Measurements from ENCODE around the gene ANO1. TPM values are rescaled to one million over a fixed set of nuclear protein-coding genes. Genes with fewer than 3 reads are reported as not detected.

Gene ANO1
- total RNA-seq, 1 donor from 2014 or later, result 9.1 TPM

GRCh38 chr11:70145071-70145470 is 67.0 kb downstream of the ANO1 start:
- Mint-ChIP-seq H3K36me3 (ENCODE audit: insufficient read depth) (no peaks in the 10 kb centered on the region), H3K27me3 (peaks cover 40% of the 10 kb centered on the region), H3K4me3 (ENCODE audit: low read depth) (no peak overlapping the region), H3K27ac (no peak overlapping the region), H3K4me1 (ENCODE audit: low read depth) (peaks cover 26% of the 10 kb centered on the region), H3K9me3 (ENCODE audit: low read depth) (no peaks in the 10 kb centered on the region)
- TF ChIP-seq, protein P1, sequence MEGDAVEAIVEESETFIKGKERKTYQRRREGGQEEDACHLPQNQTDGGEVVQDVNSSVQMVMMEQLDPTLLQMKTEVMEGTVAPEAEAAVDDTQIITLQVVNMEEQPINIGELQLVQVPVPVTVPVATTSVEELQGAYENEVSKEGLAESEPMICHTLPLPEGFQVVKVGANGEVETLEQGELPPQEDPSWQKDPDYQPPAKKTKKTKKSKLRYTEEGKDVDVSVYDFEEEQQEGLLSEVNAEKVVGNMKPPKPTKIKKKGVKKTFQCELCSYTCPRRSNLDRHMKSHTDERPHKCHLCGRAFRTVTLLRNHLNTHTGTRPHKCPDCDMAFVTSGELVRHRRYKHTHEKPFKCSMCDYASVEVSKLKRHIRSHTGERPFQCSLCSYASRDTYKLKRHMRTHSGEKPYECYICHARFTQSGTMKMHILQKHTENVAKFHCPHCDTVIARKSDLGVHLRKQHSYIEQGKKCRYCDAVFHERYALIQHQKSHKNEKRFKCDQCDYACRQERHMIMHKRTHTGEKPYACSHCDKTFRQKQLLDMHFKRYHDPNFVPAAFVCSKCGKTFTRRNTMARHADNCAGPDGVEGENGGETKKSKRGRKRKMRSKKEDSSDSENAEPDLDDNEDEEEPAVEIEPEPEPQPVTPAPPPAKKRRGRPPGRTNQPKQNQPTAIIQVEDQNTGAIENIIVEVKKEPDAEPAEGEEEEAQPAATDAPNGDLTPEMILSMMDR (IDR thresholded peaks at IDR 0.05; ENCODE audit: unreplicated experiment), result no peak
- DNase-seq (ENCODE audit: low spot score, unreplicated experiment), result no peak

DNA sequence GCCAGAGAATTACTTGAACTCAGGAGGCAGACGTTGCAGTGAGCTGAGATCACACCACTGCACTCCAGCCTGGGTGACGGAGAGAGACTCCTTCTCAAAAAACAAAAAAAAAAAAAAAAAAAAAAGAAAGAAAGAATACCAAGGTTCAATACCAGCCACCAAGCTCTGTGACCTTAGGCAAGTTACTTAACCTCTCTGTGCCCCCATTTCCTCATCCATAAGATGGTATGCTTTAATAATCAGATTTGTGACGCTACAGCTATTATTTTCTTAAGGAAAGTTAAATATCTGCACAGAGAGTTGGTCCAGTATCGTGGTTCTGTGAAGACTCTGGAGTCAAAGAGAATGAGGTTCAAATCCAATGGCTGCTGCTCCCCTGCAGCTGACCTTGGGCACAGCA is 67.7 kb downstream of the ANO1 start:
- Mint-ChIP-seq H3K36me3 (ENCODE audit: insufficient read depth) (no peaks in the 10 kb centered on the region), H3K27me3 (peaks cover 40% of the 10 kb centered on the region), H3K27ac (no peak overlapping the region), H3K4me1 (ENCODE audit: low read depth) (peaks cover 19% of the 10 kb centered on the region), H3K4me3 (ENCODE audit: low read depth) (no peak overlapping the region), H3K9me3 (ENCODE audit: low read depth) (no peaks in the 10 kb centered on the region)
- no peak for DNase-seq (ENCODE audit: low spot score, unreplicated experiment)
- TF ChIP-seq, protein P1 (IDR thresholded peaks at IDR 0.05; ENCODE audit: unreplicated experiment), result no peak

DNA sequence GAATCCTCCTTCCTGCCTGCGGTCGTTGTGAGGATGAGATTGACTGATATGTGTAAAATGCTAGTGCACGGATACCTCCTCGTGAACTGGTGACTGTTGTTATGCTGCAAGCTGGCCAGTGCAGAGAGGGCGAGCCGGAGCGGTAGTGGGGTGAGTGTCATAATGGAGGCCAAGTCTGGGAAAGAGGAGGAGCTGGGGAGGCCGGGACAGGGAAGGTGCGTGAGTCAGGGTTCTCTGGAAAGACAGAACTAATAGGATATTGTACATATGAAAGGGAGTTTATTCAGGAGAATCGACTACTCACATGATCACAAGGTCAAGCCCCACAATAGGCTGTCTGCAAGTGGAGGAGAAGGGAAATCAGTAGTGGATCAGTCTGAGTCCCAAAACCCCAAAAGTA is 68.2 kb downstream of the ANO1 start:
- no peak for DNase-seq (ENCODE audit: low spot score, unreplicated experiment)
- Mint-ChIP-seq H3K27me3 (peaks cover 43% of the 10 kb centered on the region), H3K27ac (no peak overlapping the region), H3K9me3 (ENCODE audit: low read depth) (no peaks in the 10 kb centered on the region), H3K36me3 (ENCODE audit: insufficient read depth) (no peaks in the 10 kb centered on the region), H3K4me1 (ENCODE audit: low read depth) (peaks cover 15% of the 10 kb centered on the region), H3K4me3 (ENCODE audit: low read depth) (no peak overlapping the region)
- TF ChIP-seq, protein P1 (IDR thresholded peaks at IDR 0.05; ENCODE audit: unreplicated experiment), result no peak

DNA sequence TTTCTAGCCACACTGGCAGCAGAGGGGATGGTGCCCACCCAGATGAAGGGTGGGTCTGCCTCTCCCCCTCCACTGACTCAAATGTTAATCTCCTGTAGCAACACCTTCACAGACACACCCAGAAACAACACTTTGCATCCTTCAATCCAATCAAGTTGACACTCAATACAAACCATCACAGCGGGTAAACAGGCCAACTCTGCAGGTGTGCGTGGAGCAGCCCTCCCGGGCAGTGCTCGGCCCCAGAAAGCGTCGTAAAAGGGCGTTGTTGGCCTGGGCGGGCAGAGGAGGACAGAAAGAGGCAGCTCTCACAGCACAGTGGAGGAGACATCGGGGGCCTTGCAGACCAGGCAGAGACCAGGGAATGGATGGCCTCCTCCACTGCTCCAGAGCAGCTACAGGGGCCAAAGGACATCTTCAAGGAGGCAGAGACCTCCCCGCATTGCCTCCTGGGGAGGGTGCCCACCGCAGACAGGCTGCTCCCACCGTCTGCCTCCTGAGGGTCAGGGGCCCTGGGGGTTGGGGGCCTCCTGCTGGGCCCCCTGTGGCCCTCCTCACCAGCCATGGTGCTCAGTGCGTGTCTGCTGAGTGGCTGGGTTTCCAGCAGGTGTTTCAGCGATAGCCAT is 68.9 kb downstream of the ANO1 start:
- H3K27me3 Mint-ChIP-seq, result peaks cover 39% of the 10 kb centered on the region
- no peak overlapping the region for H3K27ac Mint-ChIP-seq
- H3K9me3 Mint-ChIP-seq (ENCODE audit: low read depth), result no peaks in the 10 kb centered on the region
- DNase-seq (ENCODE audit: low spot score, unreplicated experiment), result no peak
- peaks cover 9% of the 10 kb centered on the region for H3K4me1 Mint-ChIP-seq (ENCODE audit: low read depth)
- TF ChIP-seq, protein P1 (IDR thresholded peaks at IDR 0.05; ENCODE audit: unreplicated experiment), result no peak
- H3K4me3 Mint-ChIP-seq (ENCODE audit: low read depth), result no peak overlapping the region
- no peaks in the 10 kb centered on the region for H3K36me3 Mint-ChIP-seq (ENCODE audit: insufficient read depth)

DNA sequence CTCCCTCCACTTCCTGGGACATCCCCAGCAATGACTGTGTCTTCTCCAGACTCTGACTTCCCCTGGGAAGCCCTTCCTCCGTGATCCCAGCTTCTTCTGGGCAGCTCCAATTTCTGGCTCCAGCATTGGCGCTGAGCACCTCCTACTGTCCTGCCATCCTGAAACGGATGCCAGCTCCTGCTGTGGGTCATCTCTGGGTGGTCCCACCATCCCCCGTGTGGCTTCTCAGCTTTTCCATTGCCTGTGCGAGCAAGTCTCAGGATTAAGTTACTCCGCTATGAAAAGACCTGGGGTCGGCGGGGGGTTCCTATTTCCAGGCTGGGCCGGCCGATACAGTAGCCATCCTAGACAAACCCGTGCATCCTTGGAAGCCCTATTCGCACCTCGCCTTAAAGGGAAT is 69.6 kb downstream of the ANO1 start:
- no peak for DNase-seq (ENCODE audit: low spot score, unreplicated experiment)
- H3K27ac Mint-ChIP-seq, result no peak overlapping the region
- H3K36me3 Mint-ChIP-seq (ENCODE audit: insufficient read depth), result no peaks in the 10 kb centered on the region
- H3K4me3 Mint-ChIP-seq (ENCODE audit: low read depth), result no peak overlapping the region
- peaks cover 41% of the 10 kb centered on the region for H3K27me3 Mint-ChIP-seq
- peaks cover 4% of the 10 kb centered on the region for H3K4me1 Mint-ChIP-seq (ENCODE audit: low read depth)
- H3K9me3 Mint-ChIP-seq (ENCODE audit: low read depth), result no peaks in the 10 kb centered on the region
- TF ChIP-seq, protein P1 (IDR thresholded peaks at IDR 0.05; ENCODE audit: unreplicated experiment), result no peak

All from progenitor cell of endocrine pancreas (in vitro differentiated cells).